ENCODE measurements around the gene EIF2S3. TPM values are rescaled to one million over a fixed set of nuclear protein-coding genes. Genes with fewer than 3 reads are reported as not detected.

EIF2S3 gene
- total and polyA plus RNA-seq, 10 of the 15 experiments (the other 5 are each of a cell fraction or from before 2014, with no cell fraction given): 115 to 385 (median 201) TPM

- TF ChIP-seq EP300 (IDR thresholded peaks at IDR 0.05; ENCODE audit: borderline replicate concordance in 1 of 2, control insufficient read depth in 1 of 2, low read depth in 2 of 2, low read length in 2 of 2) (no peak), ZNF24 (IDR thresholded peaks at IDR 0.05) (no peak), GATAD2B (conservative IDR thresholded peaks at IDR 0.05; ENCODE audit: low read depth) (no peak; the same call in 1 of the 2 replicates), TBL1XR1 (IDR thresholded peaks at IDR 0.05; ENCODE audit: low read depth, low read length) (no peak), SPI1 (IDR thresholded peaks at IDR 0.05; ENCODE audit: borderline replicate concordance, insufficient read depth, low read depth, low read length) (peak; percentile 26; the same call in 1 of the 2 replicates), IRF3 (IDR thresholded peaks at IDR 0.05) (no peak), ATF7 (IDR thresholded peaks at IDR 0.05; ENCODE audit: low read depth) (no peak), SMARCA5 (IDR thresholded peaks at IDR 0.05) (no peak), HDAC6 (IDR thresholded peaks at IDR 0.05; ENCODE audit: unreplicated experiment) (no peak), IKZF2 (IDR thresholded peaks at IDR 0.05) (peak; percentile 61 to 68; a peak in 2 of 4 replicates), MTA2 (IDR thresholded peaks at IDR 0.05; ENCODE audit: low read depth) (peak; percentile 46; the same call in 1 of the 2 replicates), ESRRA (IDR thresholded peaks at IDR 0.05; ENCODE audit: low read length) (no peak), KLF5 (IDR thresholded peaks at IDR 0.05; ENCODE audit: partially characterized antibody) (no peak), ETV6 (conservative IDR thresholded peaks at IDR 0.05 in 1 of 2, IDR thresholded peaks at IDR 0.05 in 1 of 2; ENCODE audit: borderline replicate concordance in 1 of 2, low read depth in 1 of 2) (no peak), RAD51 (IDR thresholded peaks at IDR 0.05) (no peak), BMI1 (IDR thresholded peaks at IDR 0.05; ENCODE audit: borderline replicate concordance) (no peak), IRF4 (IDR thresholded peaks at IDR 0.05; ENCODE audit: low read depth, low read length) (no peak), CHD2 (IDR thresholded peaks at IDR 0.05; ENCODE audit: borderline replicate concordance, low read depth, low read length) (no peak), BRCA1 (IDR thresholded peaks at IDR 0.05; ENCODE audit: low read depth, low read length) (no peak), POLR2AphosphoS5 (IDR thresholded peaks at IDR 0.05; ENCODE audit: low read length) (no peak), CHD4 (IDR thresholded peaks at IDR 0.05) (no peak), RBBP5 (conservative IDR thresholded peaks at IDR 0.05) (no peak), SMC3 (IDR thresholded peaks at IDR 0.05; ENCODE audit: borderline replicate concordance, low read length) (no peak), ASH2L (IDR thresholded peaks at IDR 0.05; ENCODE audit: borderline replicate concordance, low read depth) (no peak)
- TF ChIP-seq, protein P1, sequence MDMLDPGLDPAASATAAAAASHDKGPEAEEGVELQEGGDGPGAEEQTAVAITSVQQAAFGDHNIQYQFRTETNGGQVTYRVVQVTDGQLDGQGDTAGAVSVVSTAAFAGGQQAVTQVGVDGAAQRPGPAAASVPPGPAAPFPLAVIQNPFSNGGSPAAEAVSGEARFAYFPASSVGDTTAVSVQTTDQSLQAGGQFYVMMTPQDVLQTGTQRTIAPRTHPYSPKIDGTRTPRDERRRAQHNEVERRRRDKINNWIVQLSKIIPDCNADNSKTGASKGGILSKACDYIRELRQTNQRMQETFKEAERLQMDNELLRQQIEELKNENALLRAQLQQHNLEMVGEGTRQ (IDR thresholded peaks at IDR 0.05; ENCODE audit: borderline replicate concordance, low read depth, low read length): no peak
- TF ChIP-seq, protein P2, sequence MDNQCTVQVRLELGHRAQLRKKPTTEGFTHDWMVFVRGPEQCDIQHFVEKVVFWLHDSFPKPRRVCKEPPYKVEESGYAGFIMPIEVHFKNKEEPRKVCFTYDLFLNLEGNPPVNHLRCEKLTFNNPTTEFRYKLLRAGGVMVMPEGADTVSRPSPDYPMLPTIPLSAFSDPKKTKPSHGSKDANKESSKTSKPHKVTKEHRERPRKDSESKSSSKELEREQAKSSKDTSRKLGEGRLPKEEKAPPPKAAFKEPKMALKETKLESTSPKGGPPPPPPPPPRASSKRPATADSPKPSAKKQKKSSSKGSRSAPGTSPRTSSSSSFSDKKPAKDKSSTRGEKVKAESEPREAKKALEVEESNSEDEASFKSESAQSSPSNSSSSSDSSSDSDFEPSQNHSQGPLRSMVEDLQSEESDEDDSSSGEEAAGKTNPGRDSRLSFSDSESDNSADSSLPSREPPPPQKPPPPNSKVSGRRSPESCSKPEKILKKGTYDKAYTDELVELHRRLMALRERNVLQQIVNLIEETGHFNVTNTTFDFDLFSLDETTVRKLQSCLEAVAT (IDR thresholded peaks at IDR 0.05): no peak
- TF ChIP-seq, protein P3, sequence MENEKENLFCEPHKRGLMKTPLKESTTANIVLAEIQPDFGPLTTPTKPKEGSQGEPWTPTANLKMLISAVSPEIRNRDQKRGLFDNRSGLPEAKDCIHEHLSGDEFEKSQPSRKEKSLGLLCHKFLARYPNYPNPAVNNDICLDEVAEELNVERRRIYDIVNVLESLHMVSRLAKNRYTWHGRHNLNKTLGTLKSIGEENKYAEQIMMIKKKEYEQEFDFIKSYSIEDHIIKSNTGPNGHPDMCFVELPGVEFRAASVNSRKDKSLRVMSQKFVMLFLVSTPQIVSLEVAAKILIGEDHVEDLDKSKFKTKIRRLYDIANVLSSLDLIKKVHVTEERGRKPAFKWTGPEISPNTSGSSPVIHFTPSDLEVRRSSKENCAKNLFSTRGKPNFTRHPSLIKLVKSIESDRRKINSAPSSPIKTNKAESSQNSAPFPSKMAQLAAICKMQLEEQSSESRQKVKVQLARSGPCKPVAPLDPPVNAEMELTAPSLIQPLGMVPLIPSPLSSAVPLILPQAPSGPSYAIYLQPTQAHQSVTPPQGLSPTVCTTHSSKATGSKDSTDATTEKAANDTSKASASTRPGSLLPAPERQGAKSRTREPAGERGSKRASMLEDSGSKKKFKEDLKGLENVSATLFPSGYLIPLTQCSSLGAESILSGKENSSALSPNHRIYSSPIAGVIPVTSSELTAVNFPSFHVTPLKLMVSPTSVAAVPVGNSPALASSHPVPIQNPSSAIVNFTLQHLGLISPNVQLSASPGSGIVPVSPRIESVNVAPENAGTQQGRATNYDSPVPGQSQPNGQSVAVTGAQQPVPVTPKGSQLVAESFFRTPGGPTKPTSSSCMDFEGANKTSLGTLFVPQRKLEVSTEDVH (IDR thresholded peaks at IDR 0.05; ENCODE audit: low read depth, partially characterized antibody): no peak
These were observed 40.3 kb upstream of the EIF2S3 start (continued) for GRCh38 chrX:24014388-24015018.
